GM19452 (cell line): ENCODE data around the gene MFN2.

ENCODE experiments used
- ATAC-seq: cut with Tn5 transposase; IDR thresholded peaks from one replicate; pipeline ENCODE4 v1.9.1; 2021; ENCODE audit not compliant: unreplicated experiment

MFN2 gene

GRCh38 chr1:12046749-12047119 lies 66.5 kb downstream of the MFN2 start:
- ATAC-seq = no peak

DNA sequence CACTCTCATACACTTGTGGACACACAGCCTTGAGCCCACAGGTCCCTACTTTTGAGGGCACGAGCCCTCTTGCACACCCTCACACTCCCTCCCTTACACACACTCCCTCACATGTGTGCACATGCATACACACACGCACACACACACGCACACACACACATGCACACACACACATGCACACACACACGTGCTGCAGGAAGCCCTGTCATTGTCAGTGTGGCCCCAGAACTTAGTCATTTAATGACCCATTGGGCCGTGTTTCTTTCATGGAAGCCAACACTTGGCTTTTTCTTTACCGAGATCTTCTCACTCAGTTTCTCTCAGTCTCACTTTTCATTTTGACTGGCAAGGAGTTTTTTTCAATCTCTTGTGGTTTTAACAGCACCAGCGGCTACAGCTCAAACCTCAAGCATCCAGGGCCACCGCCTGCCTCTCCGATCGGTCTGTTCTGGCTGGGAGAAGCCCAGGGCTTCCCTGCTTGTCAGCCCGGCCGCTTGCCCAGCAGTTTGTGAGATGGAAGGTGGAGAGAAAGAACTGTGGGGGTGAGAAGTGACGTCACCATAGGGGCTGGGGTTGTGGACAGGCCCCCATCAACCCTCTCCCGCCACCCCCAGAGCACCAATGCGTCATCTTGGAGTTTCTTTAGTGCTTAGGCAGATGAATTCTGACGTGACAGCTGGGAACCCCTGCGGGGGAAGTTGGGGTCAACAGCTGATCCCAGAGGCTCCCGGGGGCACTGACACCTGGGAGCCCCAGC lies 67.1 kb downstream of the MFN2 start:
- ATAC-seq = peak; percentile 48

DNA sequence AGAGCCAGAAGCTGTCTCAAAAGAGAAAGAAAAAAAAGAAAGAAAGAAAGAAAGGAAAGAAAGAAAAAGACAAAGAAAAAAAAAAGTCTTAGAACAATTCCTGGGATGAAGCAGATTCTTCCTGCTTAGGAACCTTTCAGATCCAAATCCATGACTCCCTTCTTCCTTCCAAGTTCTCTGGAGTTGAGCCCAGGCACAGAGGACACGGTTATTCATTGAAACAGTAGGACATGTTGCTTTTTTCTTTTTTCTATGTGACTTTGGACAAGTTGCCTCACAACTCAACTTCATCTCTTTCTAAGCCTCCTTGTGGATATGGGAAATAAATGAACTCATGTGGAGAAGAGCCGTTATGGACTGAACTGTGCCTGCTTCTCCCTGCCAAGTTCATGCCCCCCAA lies 68.1 kb downstream of the MFN2 start:
- ATAC-seq = no peak

DNA sequence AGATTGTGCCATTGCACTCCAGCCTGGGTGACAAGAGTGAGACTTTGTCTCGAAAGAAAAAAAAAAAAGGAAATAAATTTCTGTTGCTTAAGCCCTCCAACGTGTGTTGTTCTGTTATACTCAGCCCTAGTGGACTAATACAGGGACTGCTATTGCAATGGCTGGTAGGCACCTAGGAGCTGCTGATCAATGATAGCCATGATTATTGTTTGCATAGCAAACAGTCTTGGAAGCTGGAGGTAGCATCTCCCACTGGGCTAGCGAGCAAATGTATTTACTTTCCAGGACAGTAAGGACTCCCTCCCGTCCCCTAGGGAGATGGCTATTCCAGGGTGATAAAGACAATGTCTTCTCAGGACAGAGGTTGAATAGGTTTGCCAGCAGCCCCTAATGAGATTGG lies 69.4 kb downstream of the MFN2 start:
- ATAC-seq = no peak

- ATAC-seq = no peak
Measured at GRCh38 chr1:12051361-12051760, 71.1 kb downstream of the MFN2 start.

GRCh38 chr1:12052008-12052573 lies 71.8 kb downstream of the MFN2 start:
- peak; percentile 59 for ATAC-seq

GRCh38 chr1:12052997-12053686 lies 72.9 kb downstream of the MFN2 start:
- ATAC-seq = no peak

DNA sequence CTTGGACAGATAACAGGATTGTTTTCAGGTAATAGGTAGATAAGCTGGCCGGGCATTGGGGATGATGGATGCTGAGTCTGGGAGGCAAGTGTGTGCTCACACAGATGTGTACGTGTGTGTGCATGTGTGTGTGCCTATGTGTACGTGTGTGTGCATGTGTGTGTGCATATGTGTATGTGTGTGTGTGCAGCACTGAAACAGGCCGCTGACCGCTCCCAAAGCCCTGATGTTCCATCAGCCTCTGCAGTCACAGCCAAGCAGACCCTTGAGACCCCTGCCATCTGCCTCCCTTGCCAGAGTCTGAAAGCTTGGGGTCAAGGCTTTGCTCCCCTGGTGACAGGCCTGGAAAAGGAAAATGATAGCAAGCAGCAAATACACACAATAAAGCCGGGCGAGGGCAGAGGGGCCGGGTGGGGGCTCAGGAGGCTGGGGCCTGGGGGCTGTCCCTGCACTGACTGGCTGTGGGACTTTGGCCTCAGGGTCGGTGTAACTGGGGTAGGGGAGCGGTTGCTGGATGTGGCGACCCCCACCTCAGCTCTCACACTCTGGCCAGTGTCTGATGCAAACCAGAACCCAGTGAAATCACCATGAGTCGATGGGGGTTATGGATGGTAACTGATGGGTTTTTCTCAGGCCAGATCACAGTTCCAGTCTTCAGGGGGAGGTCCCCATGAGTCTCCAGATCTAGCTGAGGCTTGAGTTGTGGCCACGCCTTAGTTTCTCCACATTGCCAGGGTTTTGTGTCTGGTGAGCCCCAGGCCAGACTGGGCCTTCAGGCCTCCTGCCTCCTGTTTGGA lies 73.7 kb downstream of the MFN2 start:
- ATAC-seq = no peak

GRCh38 chr1:12055259-12055658 lies 75.0 kb downstream of the MFN2 start:
- ATAC-seq = no peak

DNA sequence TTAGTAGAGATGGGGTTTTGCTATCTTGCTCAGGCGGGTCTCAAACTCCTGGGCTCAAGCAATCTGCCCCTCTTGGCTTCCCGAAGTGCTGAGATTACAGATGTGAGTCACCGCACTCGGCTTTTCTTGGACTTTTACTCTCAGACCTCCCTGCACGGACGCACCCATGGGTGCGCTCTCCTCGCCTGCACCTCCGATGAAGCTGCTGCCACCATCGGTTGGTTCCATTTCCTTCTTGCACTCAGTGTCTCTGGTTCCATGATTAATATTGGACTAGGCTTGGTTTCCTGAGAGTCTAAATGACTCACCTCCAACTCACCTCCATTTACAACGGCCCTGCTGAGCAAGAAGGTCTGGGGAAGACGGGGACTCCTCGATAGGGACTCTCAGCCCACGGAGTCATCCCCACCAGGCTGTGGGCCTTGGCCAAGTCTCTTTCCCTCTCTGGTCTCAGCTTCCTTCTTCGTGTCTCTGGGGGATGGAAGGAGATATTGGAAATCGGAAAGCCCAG lies 76.1 kb downstream of the MFN2 start:
- no peak for ATAC-seq

- ATAC-seq = no peak
Measured at GRCh38 chr1:12057382-12057781, 77.1 kb downstream of the MFN2 start.

- no peak for ATAC-seq
Measured at GRCh38 chr1:12057940-12058687, 77.9 kb downstream of the MFN2 start.

- ATAC-seq = no peak
Measured at GRCh38 chr1:12059226-12059625, 79.0 kb downstream of the MFN2 start.

- ATAC-seq = no peak
Measured at GRCh38 chr1:12059722-12060464, 79.6 kb downstream of the MFN2 start.

DNA sequence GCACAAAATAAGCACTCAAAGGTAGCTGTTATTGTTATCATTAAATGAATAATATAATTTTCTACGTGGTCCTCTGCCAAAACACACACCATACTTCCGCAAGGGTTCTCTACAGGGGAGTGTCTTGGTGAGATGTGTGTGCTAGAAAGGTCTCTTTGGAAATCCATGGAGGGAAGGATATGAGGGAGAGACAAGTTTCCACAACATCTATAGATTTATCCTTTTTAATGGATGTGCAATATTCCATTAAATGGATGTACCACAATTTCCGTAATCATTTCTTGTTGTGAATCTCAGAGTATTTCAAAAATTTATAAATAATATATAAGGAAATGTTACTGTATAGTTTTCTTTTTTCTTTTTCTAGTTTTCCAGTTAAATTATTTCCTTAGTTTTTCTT lies 80.3 kb downstream of the MFN2 start:
- no peak for ATAC-seq
